Right atrium auricular region (tissue), 2 donors: Measurements from ENCODE around the gene SYT10. TPM values are rescaled to one million over a fixed set of nuclear protein-coding genes. Genes with fewer than 3 reads are reported as not detected.
A peak's percentile ranks its signal among the peaks of the same experiment; 100 is the strongest.

Source experiments
- DNase-seq: peaks from one replicate; pipeline ENCODE4 v3.0.0-alpha.2; 2019; ENCODE audit warnings: low spot score
- H3K27ac ChIP-seq, 2 donors: fragments of 200-600 bp; sonication (generic); 1 replicate in 1 of 2; 2 replicates in 1 of 2; pipeline ENCODE4 v1.5.1; 2016 to 2019
- H3K27me3 ChIP-seq, 2 donors: fragments of 200-600 bp; sonication (generic); one replicate each; pipeline versions ENCODE4 v1.5.1 to v1.6.0; 2017 to 2019
- H3K36me3 ChIP-seq: fragments of 200-600 bp; sonication (generic); one replicate; pipeline ENCODE4 v1.5.1; 2016
- H3K4me1 ChIP-seq, 2 donors: fragments of 200-600 bp; sonication (generic); one replicate each; pipeline versions ENCODE4 v1.5.1 to v1.6.0; 2017 to 2019
- H3K4me3 ChIP-seq, 2 donors: fragments of 200-600 bp; sonication (generic); 1 replicate in 1 of 2; 2 replicates in 1 of 2; pipeline ENCODE4 v1.5.1; 2017 to 2019; ENCODE audit warnings: mild to moderate bottlenecking in 1 of 2, moderate library complexity in 1 of 2
- H3K9me3 ChIP-seq, 2 donors: fragments of 200-600 bp; sonication (generic); one replicate each; pipeline ENCODE4 v1.5.1; 2019
- CTCF ChIP-seq, 2 donors: fragments of 200-600 bp; sonication (generic); IDR thresholded peaks; one replicate each; pipeline ENCODE4 v1.5.1; 2019; ENCODE audit warnings: antibody characterized with exemption in 2 of 2
- total RNA-seq, 2 donors: library from RNA; depleted of rRNA; stranded (reverse); fragments of >200 nt; gene quantifications; one replicate each; pipeline ENCODE4 v1.1.0, GENCODE V29; 2016

Gene SYT10
- total RNA-seq, 2 donors from 2014 or later, result 0.08 TPM; not detected in 1

- DNase-seq, result no peak
- Histone ChIP-seq H3K4me1 (no peaks in the 10 kb centered on the region), H3K27ac (no peak overlapping the region), H3K9me3 (peaks cover 0 to 9% of the 10 kb centered on the region in 2 donors), H3K36me3 (no peaks in the 10 kb centered on the region), H3K4me3 (no peak overlapping the region), H3K27me3 (no peaks in the 10 kb centered on the region)
- TF ChIP-seq CTCF (IDR thresholded peaks at IDR 0.05), result no peak
Observed at GRCh38 chr12:33476058-33476457, 36.4 kb upstream of the SYT10 start.

- TF ChIP-seq CTCF (IDR thresholded peaks at IDR 0.05), result no peak
- Histone ChIP-seq H3K4me3 (no peak overlapping the region), H3K4me1 (no peaks in the 10 kb centered on the region), H3K27ac (no peak overlapping the region), H3K27me3 (no peaks in the 10 kb centered on the region), H3K9me3 (peaks cover 0 to 9% of the 10 kb centered on the region in 2 donors), H3K36me3 (no peaks in the 10 kb centered on the region)
- DNase-seq, result no peak
Observed at GRCh38 chr12:33472299-33472698, 32.7 kb upstream of the SYT10 start.

GRCh38 chr12:33455096-33455495 is 15.5 kb upstream of the SYT10 start:
- H3K4me1 ChIP-seq, result no peaks in the 10 kb centered on the region
- no peaks in the 10 kb centered on the region for H3K36me3 ChIP-seq
- DNase-seq, result no peak
- H3K4me3 ChIP-seq, result no peak overlapping the region
- no peak for TF ChIP-seq CTCF (IDR thresholded peaks at IDR 0.05)
- no peaks in the 10 kb centered on the region for H3K27me3 ChIP-seq
- no peak overlapping the region for H3K27ac ChIP-seq
- H3K9me3 ChIP-seq, result no peaks in the 10 kb centered on the region

GRCh38 chr12:33450480-33450879 is 10.9 kb upstream of the SYT10 start:
- TF ChIP-seq CTCF (IDR thresholded peaks at IDR 0.05), result no peak
- Histone ChIP-seq H3K36me3 (no peaks in the 10 kb centered on the region), H3K27ac (no peak overlapping the region), H3K27me3 (no peaks in the 10 kb centered on the region), H3K9me3 (no peaks in the 10 kb centered on the region), H3K4me1 (no peaks in the 10 kb centered on the region), H3K4me3 (no peak overlapping the region)
- no peak for DNase-seq

- no peak overlapping the region for H3K4me3 ChIP-seq
- no peak for TF ChIP-seq CTCF (IDR thresholded peaks at IDR 0.05)
- no peaks in the 10 kb centered on the region for H3K27me3 ChIP-seq
- DNase-seq, result no peak
- H3K4me1 ChIP-seq, result peaks cover 0 to 13% of the 10 kb centered on the region in 2 donors
- H3K36me3 ChIP-seq, result no peaks in the 10 kb centered on the region
- no peaks in the 10 kb centered on the region for H3K9me3 ChIP-seq
- H3K27ac ChIP-seq, result no peak overlapping the region
Observed at GRCh38 chr12:33440477-33440876, 858 bp upstream of the SYT10 start.

- no peak overlapping the region for H3K27ac ChIP-seq
- H3K4me3 ChIP-seq, result peak overlapping the region; percentile 33 to 53
- H3K4me1 ChIP-seq, result peaks cover 0 to 13% of the 10 kb centered on the region in 2 donors
- H3K36me3 ChIP-seq, result no peaks in the 10 kb centered on the region
- no peaks in the 10 kb centered on the region for H3K9me3 ChIP-seq
- H3K27me3 ChIP-seq, result no peaks in the 10 kb centered on the region
- DNase-seq, result no peak
- TF ChIP-seq CTCF (IDR thresholded peaks at IDR 0.05), result no peak
Observed at GRCh38 chr12:33438851-33439586, 600 bp downstream of the SYT10 start.
